A375 (cell line): ENCODE measurements around the gene DCTPP1. TPM values are rescaled to one million over a fixed set of nuclear protein-coding genes. Genes with fewer than 3 reads are reported as not detected.

Experiments used
- small RNA-seq: library from RNA; depleted of rRNA; stranded (forward); fragments of <200 nt; gene quantifications from one replicate; pipeline ENCODE3, GENCODE V24; 2014
- total RNA-seq: library from RNA; depleted of rRNA; stranded (reverse); fragments of >200 nt; shearing (Covaris generic); gene quantifications from 2 replicates; pipeline ENCODE4 v1.2.3, GENCODE V29; 2014; rRNA removed

DCTPP1 gene
- 36.7 and 40.4 TPM in 2 replicates for total RNA-seq

DNA sequence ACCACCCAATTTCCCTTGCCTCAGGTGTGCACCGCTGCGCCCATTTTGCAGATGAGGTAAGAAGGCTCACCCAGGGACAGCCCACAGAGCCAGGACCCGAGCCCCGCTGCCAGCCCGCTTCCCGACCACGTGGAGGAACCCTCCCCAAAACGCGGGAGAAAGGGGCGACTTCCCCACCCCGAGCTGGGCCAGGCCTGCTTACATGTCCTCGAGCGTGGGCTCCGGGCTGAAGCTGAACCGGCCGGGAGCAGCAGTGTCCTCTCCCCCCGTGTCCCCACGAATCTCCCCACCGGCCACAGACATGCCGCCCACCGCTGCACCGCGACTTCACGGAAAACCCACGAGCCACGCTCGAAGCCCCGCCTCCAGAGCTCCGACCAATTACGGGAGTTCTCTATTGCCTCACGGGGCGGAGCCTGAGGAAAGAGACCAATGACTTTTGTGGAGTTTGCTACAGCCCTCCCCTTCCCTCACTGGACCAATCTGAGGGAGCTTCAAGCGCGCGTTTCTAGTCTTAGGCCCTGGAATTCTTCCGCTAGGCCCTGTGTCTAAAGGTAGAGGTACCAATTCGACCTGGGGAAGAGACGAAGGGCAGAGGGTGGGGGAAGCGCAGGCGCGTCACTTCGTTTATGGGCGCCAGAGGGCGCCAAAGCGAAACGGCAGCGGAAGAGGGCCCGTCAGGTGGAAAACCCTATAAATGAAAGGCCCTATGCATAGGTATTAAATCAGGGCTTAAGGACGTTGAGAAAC is at the start of gene DCTPP1:
Gene DCTPP1 (minus strand): TSS at position 353 of the 750 bp plus-strand sequence. CDS start 50 bp downstream, at position 303.

DNA sequence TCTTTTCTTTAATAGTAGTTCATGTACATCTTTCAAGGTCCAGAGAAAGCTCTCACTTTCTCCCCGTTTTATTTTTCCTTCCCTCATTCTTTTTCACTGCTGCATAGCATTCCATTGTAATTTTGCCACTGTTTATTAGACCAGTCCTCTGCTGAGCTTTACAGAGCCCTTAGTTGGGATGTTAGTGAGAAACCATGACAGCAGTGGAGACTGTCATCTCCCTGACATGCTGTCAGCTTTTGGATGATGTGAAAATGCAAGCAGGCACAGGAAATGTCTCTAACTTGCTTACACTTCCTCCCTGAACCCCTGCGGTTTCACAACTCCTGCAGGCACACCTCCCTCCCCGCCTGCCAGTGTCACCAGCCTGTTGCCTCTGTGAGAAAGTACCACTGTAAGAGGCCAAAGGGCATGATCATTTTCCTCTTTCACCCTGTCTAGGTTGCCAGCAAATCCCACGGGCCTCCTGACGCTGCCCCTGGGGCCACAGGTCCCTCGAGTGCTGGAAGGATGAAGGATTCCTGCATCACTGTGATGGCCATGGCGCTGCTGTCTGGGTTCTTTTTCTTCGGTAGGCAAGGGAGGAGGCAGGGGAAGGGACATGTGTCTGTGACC is 42.6 kb upstream of the DCTPP1 start, which contains the start of gene ITGAL:
Gene ITGAL (plus strand): TSS at position 415 of the 615 bp plus-strand sequence. CDS start 96 bp downstream, at position 511.

DNA sequence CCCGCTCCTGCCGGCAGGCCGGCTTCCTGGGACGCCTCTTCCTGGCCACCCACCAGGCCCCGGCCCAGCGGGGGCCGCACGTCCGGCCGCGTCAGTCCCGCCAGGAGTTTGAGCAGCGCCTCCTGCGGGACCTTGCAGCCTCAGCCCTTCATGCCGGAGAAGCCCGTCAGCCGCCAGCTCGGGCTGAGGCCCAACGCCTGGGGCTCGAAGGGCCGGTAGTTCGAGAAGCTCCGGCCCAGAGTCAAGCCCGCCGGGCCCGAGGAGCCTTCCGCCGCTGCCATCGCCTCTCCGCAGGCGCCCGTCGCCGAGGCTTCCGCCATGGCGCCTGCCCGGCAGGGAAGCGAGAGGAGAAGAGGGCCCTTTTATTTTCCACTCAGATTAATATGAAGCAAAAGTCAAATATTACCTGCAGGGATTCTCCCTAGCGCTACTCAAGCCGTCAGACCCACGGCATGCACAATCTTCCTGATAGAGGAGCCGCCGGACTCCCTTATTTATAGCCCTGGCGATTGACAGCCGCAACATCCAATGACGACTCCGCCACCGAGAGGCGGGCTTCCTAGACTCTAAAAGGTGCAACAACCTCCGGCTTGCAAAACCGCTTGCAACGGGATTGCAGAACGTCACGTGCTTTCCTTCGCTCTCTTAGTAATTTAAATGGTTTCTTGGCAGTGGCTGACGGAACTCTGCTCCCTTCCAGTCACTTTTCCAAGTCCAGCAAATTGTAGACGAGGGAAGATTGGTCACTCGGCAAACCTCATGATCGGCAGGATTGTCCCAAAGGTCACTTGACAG is 15.8 kb upstream of the DCTPP1 start, which contains the start of gene SEPHS2:
Gene SEPHS2 (minus strand): TSS at position 467 of the 795 bp plus-strand sequence. CDS start 147 bp downstream, at position 320.

DNA sequence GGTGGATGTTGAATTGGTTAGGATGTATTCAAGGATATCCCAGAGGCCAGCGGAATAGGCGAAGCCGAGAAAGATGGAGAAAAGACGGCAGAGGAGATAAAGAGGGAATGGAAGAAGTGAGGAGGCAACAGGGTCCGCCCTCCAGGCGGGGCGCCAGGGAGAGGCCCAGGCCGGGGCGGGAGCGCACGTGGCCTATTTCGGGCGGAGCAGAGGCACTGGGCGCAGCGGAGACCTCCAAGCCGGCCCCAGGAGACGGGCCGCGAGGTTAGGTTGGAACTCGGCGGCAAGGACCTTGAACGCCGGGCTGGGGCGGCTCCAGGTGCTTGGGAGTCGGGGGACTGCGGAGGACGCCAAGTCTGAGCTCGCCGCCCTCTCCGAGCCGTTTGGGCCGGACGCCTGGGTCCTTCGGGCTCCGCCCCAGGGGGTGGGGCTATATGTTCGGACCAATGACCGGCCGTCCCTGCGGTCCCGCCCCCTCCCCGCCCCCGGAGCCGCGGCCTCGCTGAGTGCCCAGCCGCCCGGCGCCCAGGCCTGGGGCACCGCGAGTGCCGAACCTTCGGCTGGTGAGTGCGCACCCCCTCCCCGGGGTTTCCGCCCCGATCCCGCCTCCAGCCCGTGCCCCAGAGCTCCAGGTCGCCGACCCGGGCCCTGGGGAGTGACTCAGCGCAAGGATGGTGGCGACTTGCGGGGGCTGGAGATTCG is 22.6 kb downstream of the DCTPP1 start, which contains the start of gene ZNF771:
Gene ZNF771 (plus strand): TSS at position 505 of the 702 bp plus-strand sequence. CDS start 448 bp downstream, outside the sequence.

DNA sequence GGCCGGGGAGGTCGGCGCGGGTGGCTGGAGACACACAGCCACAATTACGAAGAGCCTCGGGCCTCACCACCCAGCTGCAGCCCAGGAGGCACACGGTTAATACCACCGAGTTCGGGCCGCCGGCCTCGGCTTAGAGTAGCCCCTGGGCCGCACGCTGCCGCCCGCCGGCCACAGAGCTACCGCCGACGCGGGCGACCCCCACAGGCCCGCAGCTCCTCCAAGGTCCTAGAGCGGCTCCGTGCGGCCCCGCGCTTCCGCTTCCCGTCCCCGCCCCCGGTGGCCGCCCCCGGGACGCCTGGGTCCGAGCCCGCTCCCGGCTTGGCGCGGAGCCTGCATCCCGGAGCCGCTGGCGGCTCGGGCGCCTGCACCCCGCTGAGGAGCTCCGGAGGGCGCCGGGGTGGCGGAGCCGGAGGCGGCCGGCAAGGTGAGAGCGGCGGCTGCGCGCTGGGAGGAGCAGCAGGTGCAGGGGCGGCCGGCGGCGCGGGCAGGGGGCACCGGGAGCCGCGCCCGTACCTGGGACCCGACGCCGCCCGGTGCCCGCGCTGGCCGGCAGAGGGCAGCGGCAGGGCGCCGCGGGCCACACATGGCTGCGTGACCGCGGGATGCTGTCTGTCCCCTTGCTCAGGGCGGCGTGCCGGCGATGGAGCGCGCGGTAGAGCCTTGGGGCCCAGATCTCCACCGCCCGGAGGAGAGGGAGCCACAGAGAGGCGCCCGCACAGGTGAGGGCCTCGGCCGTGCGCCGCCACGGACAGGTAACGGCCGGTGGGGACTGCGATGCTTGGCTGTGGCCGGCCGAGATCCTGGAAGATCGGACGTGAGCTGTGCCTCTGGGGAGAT is 34.5 kb downstream of the DCTPP1 start, which contains the start of gene ZNF48:
Gene ZNF48 (plus strand): TSS at position 266 of the 837 bp plus-strand sequence. CDS start 375 bp downstream, at position 641.

DNA sequence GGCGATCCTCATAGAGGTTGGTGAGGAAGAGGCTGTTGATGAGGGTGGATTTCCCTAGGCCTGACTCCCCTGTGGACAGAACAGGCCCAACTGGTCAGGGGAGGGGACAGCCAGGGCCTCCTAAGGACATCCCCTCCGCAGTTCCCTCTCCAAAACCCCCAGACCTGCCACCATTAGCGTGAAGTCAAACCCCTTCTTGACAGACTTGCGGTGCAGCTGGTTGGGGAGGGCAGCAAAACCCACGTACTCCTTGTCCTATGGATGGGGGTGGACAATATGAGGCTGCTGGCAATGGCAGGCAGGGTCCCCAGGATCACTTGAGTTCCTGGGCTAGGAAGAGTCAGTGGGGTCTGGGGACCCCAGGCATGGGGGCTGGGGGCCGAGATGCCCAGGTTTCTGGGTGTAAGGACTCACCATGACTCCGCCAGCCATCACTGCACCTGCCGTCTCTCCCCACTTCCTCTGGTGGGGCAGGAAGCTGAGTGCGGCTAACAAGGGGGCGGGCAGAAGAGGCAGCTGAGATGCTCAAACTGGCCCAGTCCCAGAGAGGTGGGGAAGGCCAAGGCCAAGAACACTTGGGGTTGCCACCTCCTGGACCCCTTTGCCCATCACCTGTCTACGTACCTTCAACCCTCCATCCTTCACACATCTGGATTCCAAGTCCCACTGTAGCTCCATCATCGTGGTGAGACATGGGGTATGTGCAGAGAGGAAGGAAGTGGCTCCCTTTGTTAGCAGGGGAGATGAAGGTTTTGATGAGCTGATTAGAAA is 47.5 kb downstream of the DCTPP1 start, which contains the start of gene SEPTIN1:
Gene SEPTIN1 (minus strand): TSS at position 451 of the 771 bp plus-strand sequence. CDS start 19 bp downstream, at position 432.

DNA sequence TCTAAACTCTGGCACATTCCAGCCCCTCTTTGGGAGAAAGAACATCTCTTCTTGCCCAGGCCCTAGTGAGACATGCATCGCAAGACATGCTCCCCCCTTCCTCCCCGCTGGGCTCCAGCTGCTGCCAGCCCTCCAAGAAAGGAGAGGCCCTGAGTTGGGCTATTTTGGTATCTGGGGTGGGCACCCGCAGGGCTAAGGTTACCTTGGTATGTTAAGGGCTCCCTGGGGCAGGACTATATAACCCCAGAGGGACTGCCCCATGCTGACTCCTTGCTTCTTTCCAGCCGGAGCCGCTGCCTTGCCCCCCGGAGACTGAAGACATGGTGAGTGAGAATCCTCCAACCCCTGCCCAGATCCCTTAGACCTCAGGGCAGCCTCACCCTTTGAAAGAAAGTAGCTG is 55.3 kb downstream of the DCTPP1 start, which contains the start of gene MYL11:
Gene MYL11 (plus strand): TSS at position 265 of the 400 bp plus-strand sequence. CDS start 56 bp downstream, at position 321.

Small RNAs within 50 kb of the gene (small RNA-seq; reads per million reads assigned to genes)
- not detected for gene RF00019
- gene RF00406: 0.46 reads per million, percentile 17 among the genes with 10 or more reads in this experiment

Other genes with a start within 250 kb of the DCTPP1 start
- gene CORO1A, start 246.4 kb downstream of the DCTPP1 start, total RNA-seq: 6.7 and 14.7 TPM in 2 replicates
- 132 and 219 TPM in 2 replicates for gene BOLA2B, start 236.4 kb downstream of the DCTPP1 start, total RNA-seq
- 199 and 212 TPM in 2 replicates for gene SLX1A, start 236.2 kb downstream of the DCTPP1 start, total RNA-seq
- 5.0 and 5.3 TPM in 2 replicates for gene SULT1A3, start 230.8 kb downstream of the DCTPP1 start, total RNA-seq
- gene NPIPB13, start 181.6 kb downstream of the DCTPP1 start, total RNA-seq: 2.6 and 2.9 TPM in 2 replicates
- gene CD2BP2, start 74.7 kb downstream of the DCTPP1 start, total RNA-seq: 97.2 and 106 TPM in 2 replicates
- 25.2 and 27.1 TPM in 2 replicates for gene TBC1D10B, start 59.5 kb downstream of the DCTPP1 start, total RNA-seq
- gene MYL11, start 55.2 kb downstream of the DCTPP1 start, total RNA-seq: not detected in 2 replicates
- 0.60 TPM in 1 of 2 replicates, not detected in the other for gene SEPTIN1, start 47.5 kb downstream of the DCTPP1 start, total RNA-seq
- 11.2 and 12.2 TPM in 2 replicates for gene ZNF48, start 34.6 kb downstream of the DCTPP1 start, total RNA-seq
- 7.2 and 9.6 TPM in 2 replicates for gene ZNF771, start 22.4 kb downstream of the DCTPP1 start, total RNA-seq
- gene SEPHS2, start 15.8 kb upstream of the DCTPP1 start, total RNA-seq: 15.3 and 20.9 TPM in 2 replicates
- gene ITGAL, start 42.7 kb upstream of the DCTPP1 start, total RNA-seq: not detected in 2 replicates
- gene ZNF768, start 96.5 kb upstream of the DCTPP1 start, total RNA-seq: 42.1 and 44.2 TPM in 2 replicates
- gene ZNF747, start 104.8 kb upstream of the DCTPP1 start, total RNA-seq: 0.23 and 0.82 TPM in 2 replicates
- gene ZNF764, start 128.3 kb upstream of the DCTPP1 start, total RNA-seq: 10.9 and 14.7 TPM in 2 replicates
- gene ZNF688, start 141.7 kb upstream of the DCTPP1 start, total RNA-seq: 12.4 and 17.1 TPM in 2 replicates
- not detected in 2 replicates for gene ZNF785, start 155.7 kb upstream of the DCTPP1 start, total RNA-seq
- 8.7 and 11.5 TPM in 2 replicates for gene ZNF689, start 180.4 kb upstream of the DCTPP1 start, total RNA-seq
- gene PRR14, start 220.9 kb upstream of the DCTPP1 start, total RNA-seq: 9.6 and 17.8 TPM in 2 replicates
- gene FBRS, start 228.4 kb upstream of the DCTPP1 start, total RNA-seq: 24.3 and 26.5 TPM in 2 replicates